GM13976 (cell line): ENCODE data around the gene ZDHHC14.

ENCODE experiments used
- DNase-seq: peaks from one replicate; pipeline ENCODE4 v3.0.0; 2012; ENCODE audit warnings: low spot score
- in situ Hi-C: fragments of 300-500 bp; cut with MboI; formaldehyde crosslinking; loops from one replicate; pipeline ENCODE4 v1.12.0; 2022; ENCODE audit warnings: low sequenced_read_pairs, mixed read lengths, inconsistent platforms; ENCODE audit not compliant: unreplicated experiment
- TF ChIP-seq, protein P1 (sequence below): IDR thresholded peaks from 2 replicates; pipeline ENCODE4 v1.5.1; 2012; ENCODE audit warnings: borderline replicate concordance, mild to moderate bottlenecking; ENCODE audit not compliant: insufficient read depth; ENCODE audit errors: extremely low read depth, missing control alignments, control extremely low read depth

Gene ZDHHC14

GRCh38 chr6:157450931-157451742 is 70.1 kb downstream of the ZDHHC14 start:
- no peak for DNase-seq
- TF ChIP-seq, protein P1, sequence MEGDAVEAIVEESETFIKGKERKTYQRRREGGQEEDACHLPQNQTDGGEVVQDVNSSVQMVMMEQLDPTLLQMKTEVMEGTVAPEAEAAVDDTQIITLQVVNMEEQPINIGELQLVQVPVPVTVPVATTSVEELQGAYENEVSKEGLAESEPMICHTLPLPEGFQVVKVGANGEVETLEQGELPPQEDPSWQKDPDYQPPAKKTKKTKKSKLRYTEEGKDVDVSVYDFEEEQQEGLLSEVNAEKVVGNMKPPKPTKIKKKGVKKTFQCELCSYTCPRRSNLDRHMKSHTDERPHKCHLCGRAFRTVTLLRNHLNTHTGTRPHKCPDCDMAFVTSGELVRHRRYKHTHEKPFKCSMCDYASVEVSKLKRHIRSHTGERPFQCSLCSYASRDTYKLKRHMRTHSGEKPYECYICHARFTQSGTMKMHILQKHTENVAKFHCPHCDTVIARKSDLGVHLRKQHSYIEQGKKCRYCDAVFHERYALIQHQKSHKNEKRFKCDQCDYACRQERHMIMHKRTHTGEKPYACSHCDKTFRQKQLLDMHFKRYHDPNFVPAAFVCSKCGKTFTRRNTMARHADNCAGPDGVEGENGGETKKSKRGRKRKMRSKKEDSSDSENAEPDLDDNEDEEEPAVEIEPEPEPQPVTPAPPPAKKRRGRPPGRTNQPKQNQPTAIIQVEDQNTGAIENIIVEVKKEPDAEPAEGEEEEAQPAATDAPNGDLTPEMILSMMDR, result no peak
- in situ Hi-C loops, result no loop called here

DNA sequence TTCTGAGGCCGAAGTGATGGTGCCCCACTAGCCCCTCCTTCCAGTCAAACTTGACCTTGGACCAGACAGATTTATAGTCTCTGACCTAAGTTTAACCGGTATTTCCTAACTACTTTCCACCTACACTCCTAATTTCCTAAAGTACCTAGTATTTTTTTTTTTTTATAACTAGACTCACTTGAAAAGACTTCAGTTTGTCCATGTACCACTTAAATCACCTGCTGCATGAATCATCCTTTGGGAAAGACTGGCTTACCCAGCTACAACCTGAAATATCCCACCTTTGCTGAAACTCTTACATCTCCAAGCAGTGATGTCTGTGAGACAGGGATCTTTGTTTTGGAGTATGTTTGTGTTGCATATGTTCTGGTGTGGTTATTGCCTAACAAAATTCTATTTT is 71.1 kb downstream of the ZDHHC14 start:
- TF ChIP-seq, protein P1, result no peak
- in situ Hi-C loops, result no loop called here

GRCh38 chr6:157453131-157453530 is 72.1 kb downstream of the ZDHHC14 start:
- no peak for DNase-seq
- TF ChIP-seq, protein P1, result no peak
- in situ Hi-C loops, result no loop called here

More for the DNA sequence above, 71.1 kb downstream of the ZDHHC14 start:
- DNase-seq, result no peak

- no peak for DNase-seq
- in situ Hi-C loops, result no loop called here
- TF ChIP-seq, protein P1, result no peak
Observed at GRCh38 chr6:157453978-157454377, 73.0 kb downstream of the ZDHHC14 start.

DNA sequence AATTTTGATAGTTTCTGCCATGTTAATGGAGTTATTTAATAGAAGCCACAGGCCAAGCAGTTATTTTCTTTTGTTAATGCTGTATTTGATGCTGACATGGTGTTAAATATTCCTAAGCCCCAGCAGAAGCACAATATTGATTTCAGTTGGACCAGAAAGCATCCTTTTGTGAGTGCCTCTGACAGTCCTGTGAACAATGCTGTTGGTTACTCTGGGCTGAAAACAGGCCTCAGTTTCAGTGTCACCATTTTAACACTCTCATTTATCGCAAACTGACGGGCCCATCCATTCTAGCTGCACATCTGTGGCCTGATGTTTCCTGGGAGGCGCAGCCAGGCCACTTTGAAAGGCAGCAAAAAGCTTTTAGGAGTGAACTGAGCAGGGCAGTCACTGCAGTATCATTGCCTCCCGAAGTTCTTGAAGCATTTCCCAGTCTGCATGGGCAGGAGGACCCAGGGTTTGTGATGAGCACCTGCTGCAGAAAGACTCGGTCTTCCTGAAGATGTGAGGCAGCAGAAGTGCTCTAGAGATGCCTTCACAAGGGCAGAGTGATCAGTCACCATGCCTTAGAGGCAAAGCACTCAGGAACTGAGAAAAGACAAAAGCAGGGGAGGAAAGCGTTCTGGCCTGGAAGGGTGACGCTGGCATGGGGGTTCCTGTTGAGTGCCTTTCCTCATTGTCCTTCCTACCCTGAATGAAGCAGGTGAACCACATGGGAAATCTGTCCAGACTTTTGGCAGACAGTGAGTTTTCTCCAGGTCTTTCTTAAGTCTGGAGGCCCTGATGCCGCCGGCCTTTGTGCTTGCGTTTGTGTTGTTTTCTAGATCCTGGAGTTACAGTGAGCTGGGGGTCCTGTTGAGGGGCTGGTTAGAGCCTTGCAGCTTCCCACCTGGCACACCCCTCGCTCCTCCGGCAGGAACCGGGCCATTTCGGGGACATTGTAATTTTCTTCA is 74.0 kb downstream of the ZDHHC14 start:
- in situ Hi-C loops, result no loop called here
- TF ChIP-seq, protein P1, result no peak
- DNase-seq, result no peak

GRCh38 chr6:157455731-157456523 is 74.9 kb downstream of the ZDHHC14 start:
- TF ChIP-seq, protein P1, result no peak
- in situ Hi-C loops, result no loop called here
- no peak for DNase-seq
